Keratinocyte (primary cell): ENCODE data around the gene TOX3. TPM values are rescaled to one million over a fixed set of nuclear protein-coding genes. Genes with fewer than 3 reads are reported as not detected.
A peak's percentile ranks its signal among the peaks of the same experiment; 100 is the strongest.

Experiments used
- DNase-seq: peaks from one replicate; pipeline ENCODE4 v3.0.0-alpha.2; 2011; ENCODE audit warnings: low read depth, missing footprints, low spot score
- FAIRE-seq: peaks from 2 replicates; lab custom pipeline; 2011; peaks lifted over from hg19 to GRCh38; lab: Jason Lieb, UNC
- H2AFZ ChIP-seq: 2 replicates; pipeline ENCODE4 v1.6.0; 2012; ENCODE audit warnings: low read length, control low read depth, inconsistent platforms; ENCODE audit not compliant: control insufficient read depth
- H3K27ac ChIP-seq: 2 replicates; pipeline ENCODE4 v1.5.1; 2011; ENCODE audit warnings: low read length; ENCODE audit not compliant: control insufficient read depth, insufficient read depth
- H3K27me3 ChIP-seq: 3 replicates; pipeline ENCODE4 v1.6.0; 2011; ENCODE audit warnings: low read length; ENCODE audit not compliant: control insufficient read depth, insufficient read depth; ENCODE audit errors: extremely low read depth
- H3K36me3 ChIP-seq, 2 experiments: 2 replicates in 1 of 2; 3 replicates in 1 of 2; pipeline ENCODE4 v1.5.1; 2011; ENCODE audit warnings: low read length in 2 of 2, mild to moderate bottlenecking in 1 of 2; ENCODE audit not compliant: control insufficient read depth in 2 of 2, insufficient read depth in 2 of 2; ENCODE audit errors: extremely low read depth in 1 of 2
- H3K4me1 ChIP-seq: 3 replicates; pipeline ENCODE4 v1.5.1; 2011; ENCODE audit warnings: low read length; ENCODE audit not compliant: control insufficient read depth, insufficient read depth; ENCODE audit errors: extremely low read depth
- H3K4me2 ChIP-seq: 3 replicates; pipeline ENCODE4 v1.6.0; 2011; ENCODE audit warnings: low read depth, low read length; ENCODE audit not compliant: control insufficient read depth, insufficient read depth; ENCODE audit errors: extremely low read depth
- H3K4me3 ChIP-seq, 3 experiments: fragments of 200-600 bp in 1 of 3; sonication (generic) in 1 of 3; 2 replicates in 2 of 3; 3 replicates in 1 of 3; pipeline ENCODE4 v1.5.1; 2011 to 2016; ENCODE audit warnings: low read length in 3 of 3, mild to moderate bottlenecking in 3 of 3, control low read depth in 2 of 3, inconsistent platforms in 1 of 3, low read depth in 1 of 3, mixed read lengths in 1 of 3, mixed run types in 1 of 3, moderate library complexity in 1 of 3; ENCODE audit not compliant: control insufficient read depth in 2 of 3, insufficient read depth in 2 of 3; ENCODE audit errors: extremely low read depth in 1 of 3
- H3K79me2 ChIP-seq: 2 replicates; pipeline ENCODE4 v1.6.0; 2012; ENCODE audit warnings: low read length; ENCODE audit not compliant: control insufficient read depth, insufficient read depth
- H3K9ac ChIP-seq: 3 replicates; pipeline ENCODE4 v1.6.0; 2011; ENCODE audit warnings: low read length; ENCODE audit not compliant: control insufficient read depth, insufficient read depth; ENCODE audit errors: extremely low read depth
- H3K9me1 ChIP-seq: 3 replicates; pipeline ENCODE4 v1.6.0; 2011; ENCODE audit warnings: low read length; ENCODE audit not compliant: control insufficient read depth, insufficient read depth; ENCODE audit errors: extremely low read depth
- H3K9me3 ChIP-seq: 2 replicates; pipeline ENCODE4 v1.5.1; 2012; ENCODE audit warnings: low read depth, low read length; ENCODE audit not compliant: control insufficient read depth
- H4K20me1 ChIP-seq: 3 replicates; pipeline ENCODE4 v1.6.0; 2011; ENCODE audit warnings: low read length; ENCODE audit not compliant: control insufficient read depth, insufficient read depth; ENCODE audit errors: extremely low read depth
- EZH2 ChIP-seq: IDR thresholded peaks from one replicate; pipeline ENCODE4 v1.6.1; 2012; ENCODE audit warnings: inconsistent platforms, mild to moderate bottlenecking, low read length, moderate library complexity
- dilution Hi-C: fragments of 300-500 bp; cut with MboI; formaldehyde crosslinking; loops from one replicate; pipeline ENCODE4 v1.7.0; 2020; ENCODE audit warnings: low sequenced_read_pairs; ENCODE audit not compliant: extremely low pct_ligation_motif_present
- polyA plus RNA-seq, 5 experiments: library from polyadenylated mRNA; depleted of rRNA in 3 of 5; stranded (reverse) in 3 of 5; stranded (forward) in 1 of 5; unstranded in 1 of 5; fragments of >200 nt; gene quantifications; 1 replicate in 1 of 5; 2 replicates in 3 of 5; 3 replicates in 1 of 5; pipeline versions ENCODE4 v1.2.1 to v1.2.3, GENCODE V29; 2011 to 2012; ENCODE audit warnings: missing spikeins in 2 of 5, low read depth in 1 of 5, low replicate concordance in 1 of 5
- TF ChIP-seq, protein P1 (sequence below), 3 experiments: IDR thresholded peaks in 1 of 3; conservative IDR thresholded peaks in 1 of 3; optimal IDR thresholded peaks in 1 of 3; 2 replicates in 2 of 3; 3 replicates in 1 of 3; pipeline versions ENCODE3 to v1.5.1; 2011; ENCODE audit warnings: low read length in 3 of 3, mild to moderate bottlenecking in 3 of 3, moderate library complexity in 2 of 3, control low read depth in 1 of 3, inconsistent platforms in 1 of 3; ENCODE audit not compliant: insufficient read depth in 2 of 3; ENCODE audit errors: extremely low read depth in 1 of 3

TOX3 gene
- polyA plus RNA-seq, 1 donor (not counting 4 experiments of a cell fraction or from before 2014, with no cell fraction given) = not detected

DNA sequence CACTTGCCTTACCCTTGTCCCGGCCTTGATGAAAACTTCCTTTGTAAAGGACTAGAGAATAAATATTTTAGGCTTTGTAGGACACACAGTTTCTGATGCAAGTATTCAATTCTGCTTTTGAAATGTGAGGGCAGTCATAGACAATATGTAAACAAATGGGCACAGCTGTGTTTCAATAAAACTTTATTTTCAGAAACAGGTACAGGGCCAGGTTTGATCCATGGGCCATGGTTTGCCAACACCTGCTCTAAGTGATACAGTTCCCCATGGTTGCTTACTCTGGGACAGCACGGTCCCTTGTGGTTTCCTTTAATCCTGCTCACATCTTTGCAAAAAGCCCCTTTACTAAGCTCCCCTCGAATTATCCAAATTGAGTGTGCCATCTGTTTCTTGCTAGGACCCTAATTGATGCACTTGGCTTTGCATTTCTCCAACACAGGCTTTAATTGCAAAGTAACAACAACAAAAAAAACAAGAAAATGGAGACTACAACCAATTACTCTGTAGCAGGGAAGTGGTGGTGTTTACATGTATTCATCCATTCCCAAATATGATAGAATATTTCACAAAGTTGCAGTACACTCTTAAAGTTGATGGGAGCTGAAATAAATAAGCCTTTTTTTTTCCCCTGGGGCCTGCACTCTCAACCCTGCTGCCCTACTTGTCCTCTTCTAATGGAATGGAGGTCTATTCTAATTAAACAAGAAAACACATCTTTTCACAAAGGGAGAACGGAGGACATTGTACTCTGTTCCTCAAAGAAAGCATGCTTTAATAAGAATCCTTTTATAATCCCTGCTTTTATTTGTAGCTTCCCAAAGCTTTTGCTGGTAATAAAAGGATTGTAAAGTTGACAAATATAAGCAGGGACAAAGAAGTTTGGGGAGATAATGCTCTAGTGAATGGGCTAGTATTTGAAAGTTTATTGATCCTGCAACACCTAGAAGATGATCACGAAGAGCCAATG, 37.7 kb upstream of the TOX3 start:
- no peak for DNase-seq
- H3K4me1 ChIP-seq = no peaks in the 10 kb centered on the region
- no peak overlapping the region for H3K27ac ChIP-seq
- H3K9ac ChIP-seq = no peak overlapping the region
- H3K27me3 ChIP-seq = no peaks in the 10 kb centered on the region
- no peaks in the 10 kb centered on the region for H4K20me1 ChIP-seq
- no peak overlapping the region for H2AFZ ChIP-seq
- dilution Hi-C loops = no loop called here
- H3K79me2 ChIP-seq = no peaks in the 10 kb centered on the region
- no peak for FAIRE-seq
- no peak overlapping the region for H3K4me3 ChIP-seq
- no peaks in the 10 kb centered on the region for H3K9me3 ChIP-seq
- TF ChIP-seq, protein P1, sequence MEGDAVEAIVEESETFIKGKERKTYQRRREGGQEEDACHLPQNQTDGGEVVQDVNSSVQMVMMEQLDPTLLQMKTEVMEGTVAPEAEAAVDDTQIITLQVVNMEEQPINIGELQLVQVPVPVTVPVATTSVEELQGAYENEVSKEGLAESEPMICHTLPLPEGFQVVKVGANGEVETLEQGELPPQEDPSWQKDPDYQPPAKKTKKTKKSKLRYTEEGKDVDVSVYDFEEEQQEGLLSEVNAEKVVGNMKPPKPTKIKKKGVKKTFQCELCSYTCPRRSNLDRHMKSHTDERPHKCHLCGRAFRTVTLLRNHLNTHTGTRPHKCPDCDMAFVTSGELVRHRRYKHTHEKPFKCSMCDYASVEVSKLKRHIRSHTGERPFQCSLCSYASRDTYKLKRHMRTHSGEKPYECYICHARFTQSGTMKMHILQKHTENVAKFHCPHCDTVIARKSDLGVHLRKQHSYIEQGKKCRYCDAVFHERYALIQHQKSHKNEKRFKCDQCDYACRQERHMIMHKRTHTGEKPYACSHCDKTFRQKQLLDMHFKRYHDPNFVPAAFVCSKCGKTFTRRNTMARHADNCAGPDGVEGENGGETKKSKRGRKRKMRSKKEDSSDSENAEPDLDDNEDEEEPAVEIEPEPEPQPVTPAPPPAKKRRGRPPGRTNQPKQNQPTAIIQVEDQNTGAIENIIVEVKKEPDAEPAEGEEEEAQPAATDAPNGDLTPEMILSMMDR (optimal IDR thresholded peaks at IDR 0.05 in 1 of 3, IDR thresholded peaks at IDR 0.05 in 1 of 3, conservative IDR thresholded peaks at IDR 0.05 in 1 of 3; ENCODE audit: extremely low read depth in 1 of 3, insufficient read depth in 2 of 3, low read length in 3 of 3) = no peak
- TF ChIP-seq EZH2 = no peak
- H3K9me1 ChIP-seq = no peaks in the 10 kb centered on the region
- no peak overlapping the region for H3K4me2 ChIP-seq
- H3K36me3 ChIP-seq = no peaks in the 10 kb centered on the region

GRCh38 chr16:52581530-52581929, 34.6 kb upstream of the TOX3 start:
- Histone ChIP-seq H3K36me3 (no peaks in the 10 kb centered on the region), H4K20me1 (no peaks in the 10 kb centered on the region), H3K27me3 (no peaks in the 10 kb centered on the region), H3K4me2 (no peak overlapping the region), H3K9me1 (no peaks in the 10 kb centered on the region), H2AFZ (no peak overlapping the region), H3K79me2 (no peaks in the 10 kb centered on the region), H3K9ac (no peak overlapping the region), H3K4me3 (no peak overlapping the region), H3K27ac (no peak overlapping the region), H3K9me3 (no peaks in the 10 kb centered on the region), H3K4me1 (no peaks in the 10 kb centered on the region)
- FAIRE-seq (no peak), DNase-seq (no peak)
- dilution Hi-C loops = no loop called here
- no peak for TF ChIP-seq EZH2
- TF ChIP-seq, protein P1 (optimal IDR thresholded peaks at IDR 0.05 in 1 of 3, IDR thresholded peaks at IDR 0.05 in 1 of 3, conservative IDR thresholded peaks at IDR 0.05 in 1 of 3; ENCODE audit: extremely low read depth in 1 of 3, insufficient read depth in 2 of 3, low read length in 3 of 3) = peak in 1 of 3 experiments; percentile 9
